GM23338 (cell line): ENCODE measurements around the gene JMJD1C. TPM values are rescaled to one million over a fixed set of nuclear protein-coding genes. Genes with fewer than 3 reads are reported as not detected.

Source experiments
- ATAC-seq: fragments of 200-7000 bp; cut with Tn5 transposase; 3 replicates; pipeline ENCODE4 v1.9.1; 2020
- DNase-seq: peaks from one replicate; pipeline ENCODE4 v3.0.0-alpha.2; 2015; ENCODE audit warnings: low spot score
- H2AFZ ChIP-seq: fragments of 200-600 bp; sonication (generic); 2 replicates; pipeline ENCODE4 v1.8.0; 2016; ENCODE audit warnings: antibody characterized with exemption, mild to moderate bottlenecking, moderate library complexity
- H3F3A ChIP-seq: fragments of 200-600 bp; sonication (generic); replicated peaks from 2 replicates; pipeline ENCODE4 v1.8.0; 2017; ENCODE audit warnings: antibody characterized with exemption, mixed run types, low read depth
- H3K27ac ChIP-seq: fragments of 200-600 bp; sonication (generic); 2 replicates; pipeline ENCODE4 v1.6.1; 2016; ENCODE audit warnings: low read depth
- H3K27me3 ChIP-seq: fragments of 200-600 bp; sonication (generic); 2 replicates; pipeline ENCODE4 v1.8.0; 2016; ENCODE audit warnings: mild to moderate bottlenecking, mixed run types, moderate library complexity; ENCODE audit not compliant: insufficient read depth
- H3K36me3 ChIP-seq: fragments of 200-600 bp; sonication (generic); 2 replicates; pipeline ENCODE4 v1.8.0; 2016; ENCODE audit warnings: mild to moderate bottlenecking; ENCODE audit not compliant: insufficient read depth
- H3K4me1 ChIP-seq: fragments of 200-600 bp; sonication (generic); 2 replicates; pipeline ENCODE4 v1.8.0; 2016; ENCODE audit warnings: mild to moderate bottlenecking, moderate library complexity; ENCODE audit not compliant: insufficient read depth
- H3K4me2 ChIP-seq: fragments of 200-600 bp; sonication (generic); 2 replicates; pipeline ENCODE4 v1.7.1; 2017; ENCODE audit warnings: mixed run types
- H3K4me3 ChIP-seq: fragments of 200-600 bp; sonication (generic); 2 replicates; pipeline ENCODE4 v1.6.1; 2016; ENCODE audit warnings: mixed run types
- H3K79me2 ChIP-seq: fragments of 200-600 bp; sonication (generic); replicated peaks from 2 replicates; pipeline ENCODE4 v1.8.0; 2017; ENCODE audit warnings: mild to moderate bottlenecking; ENCODE audit not compliant: insufficient read depth
- H3K9me2 ChIP-seq: fragments of 200-600 bp; sonication (generic); 2 replicates; pipeline ENCODE4 v1.8.0; 2017; ENCODE audit not compliant: insufficient read depth
- H4K20me1 ChIP-seq: fragments of 200-600 bp; sonication (generic); replicated peaks from 2 replicates; pipeline ENCODE4 v1.8.0; 2017; ENCODE audit warnings: mild to moderate bottlenecking; ENCODE audit not compliant: insufficient read depth
- H3K27ac Mint-ChIP-seq: 2 replicates; pipeline ENCODE4 v1.8.0; 2020; ENCODE audit warnings: inconsistent platforms, mild to moderate bottlenecking, moderate library complexity, mixed read lengths
- H3K27me3 Mint-ChIP-seq: 3 replicates; pipeline ENCODE4 v1.8.0; 2022; ENCODE audit warnings: low read depth, mild to moderate bottlenecking, moderate library complexity, mixed read lengths, inconsistent platforms; ENCODE audit not compliant: insufficient read depth, poor library complexity
- H3K36me3 Mint-ChIP-seq: 3 replicates; pipeline ENCODE4 v1.8.0; 2021; ENCODE audit warnings: low read depth, mild to moderate bottlenecking, inconsistent platforms, moderate library complexity, mixed read lengths
- H3K4me1 Mint-ChIP-seq: 3 replicates; pipeline ENCODE4 v1.8.0; 2020; ENCODE audit warnings: mild to moderate bottlenecking, inconsistent platforms, mixed read lengths
- H3K4me3 Mint-ChIP-seq: 3 replicates; pipeline ENCODE4 v1.8.0; 2021; ENCODE audit warnings: moderate library complexity, mild to moderate bottlenecking, inconsistent platforms, mixed read lengths
- H3K9me3 Mint-ChIP-seq: 3 replicates; pipeline ENCODE4 v1.8.0; 2020; ENCODE audit warnings: moderate library complexity, mild to moderate bottlenecking, inconsistent platforms, mixed read lengths
- CTCF ChIP-seq, 2 experiments: fragments of 200-600 bp in 1 of 2; sonication (generic) in 1 of 2; conservative IDR thresholded peaks; 2 replicates each; pipeline versions ENCODE4 v1.5.1 to v1.6.1; 2016 to 2017; ENCODE audit warnings: antibody characterized with exemption in 2 of 2, low read depth in 2 of 2, mild to moderate bottlenecking in 2 of 2, moderate library complexity in 1 of 2
- ETS1 ChIP-seq: IDR thresholded peaks from 2 replicates; pipeline ENCODE4 v1.6.1; 2016; ENCODE audit warnings: antibody characterized with exemption
- EZH2 ChIP-seq: fragments of 200-600 bp; sonication (generic); IDR thresholded peaks from one replicate; pipeline ENCODE4 v1.8.0; 2017; ENCODE audit warnings: antibody characterized with exemption, mild to moderate bottlenecking, low read depth; ENCODE audit not compliant: unreplicated experiment
- EZH2phosphoT487 ChIP-seq: fragments of 200-600 bp; sonication (generic); IDR thresholded peaks from one replicate; pipeline ENCODE4 v1.8.1; 2018; ENCODE audit warnings: antibody characterized with exemption; ENCODE audit not compliant: unreplicated experiment
- JUNB ChIP-seq: IDR thresholded peaks from one replicate; pipeline ENCODE4 v1.6.1; 2016; ENCODE audit warnings: antibody characterized with exemption; ENCODE audit not compliant: unreplicated experiment
- POLR2AphosphoS5 ChIP-seq: IDR thresholded peaks from 2 replicates; pipeline ENCODE4 v1.6.1; 2016; ENCODE audit warnings: antibody characterized with exemption, low read depth
- REST ChIP-seq: IDR thresholded peaks from one replicate; pipeline ENCODE4 v1.6.1; 2018; ENCODE audit warnings: antibody characterized with exemption; ENCODE audit not compliant: unreplicated experiment
- ZNF114 ChIP-seq: fragments of 250-450 bp; sonication (Bioruptor Pico); IDR thresholded peaks from 2 replicates; pipeline ENCODE4 v1.5.0; 2020; ENCODE audit warnings: mild to moderate bottlenecking, moderate library complexity
- ZNF331 ChIP-seq: fragments of 250-450 bp; sonication (Bioruptor Pico); IDR thresholded peaks from 2 replicates; pipeline ENCODE4 v1.5.0; 2020; ENCODE audit warnings: low read depth, mild to moderate bottlenecking, moderate library complexity
- polyA plus RNA-seq: library from polyadenylated mRNA; unstranded; fragments of >200 nt; fragmentation: Nextera tagmentation; extraction: Ambion mirVana; gene quantifications from 2 replicates; pipeline ENCODE4 v1.2.1, GENCODE V29; 2016
- total RNA-seq: library from RNA; depleted of rRNA; stranded (reverse); fragments of >200 nt; shearing (Covaris generic); gene quantifications from 2 replicates; pipeline ENCODE4 v1.2.3, GENCODE V29; 2014

JMJD1C gene
- total and polyA plus RNA-seq, 2 experiments from 2014 or later: 333 to 435 TPM

- Histone ChIP-seq H3K27ac (0 out of 2 replicates have a peak overlapping the region, but pooled peaks have one; percentile 8), H3K4me3 (no peak overlapping the region), H3F3A (no peaks in the 10 kb centered on the region), H3K4me1 (peaks cover 41% of the 10 kb centered on the region), H3K79me2 (peaks cover 97% of the 10 kb centered on the region), H3K9me2 (no peaks in the 10 kb centered on the region), H3K4me2 (peak overlapping the region; percentile 18; the same call in 1 of the 2 replicates), H2AFZ (no peak overlapping the region), H3K36me3 (no peaks in the 10 kb centered on the region), H4K20me1 (no peaks in the 10 kb centered on the region; the same call in 1 of the 2 replicates), H3K27me3 (no peaks in the 10 kb centered on the region)
- DNase-seq (no peak), ATAC-seq (no peak)
- H3K9me3 Mint-ChIP-seq: no peaks in the 10 kb centered on the region
- H3K4me1 Mint-ChIP-seq: peaks cover 41% of the 10 kb centered on the region
- H3K27me3 Mint-ChIP-seq: peaks cover 2% of the 10 kb centered on the region
- no peak for TF ChIP-seq CTCF (conservative IDR thresholded peaks at IDR 0.05; ENCODE audit: low read depth in 2 of 2)
- H3K27ac Mint-ChIP-seq: no peak overlapping the region
- H3K4me3 Mint-ChIP-seq: no peak overlapping the region
- no peaks in the 10 kb centered on the region; the same call in 2 of the 3 replicates for H3K36me3 Mint-ChIP-seq
Observed at GRCh38 chr10:63430091-63430998, 35.4 kb downstream of the JMJD1C start.

- H3K4me1 ChIP-seq: peaks cover 31% of the 10 kb centered on the region
- Mint-ChIP-seq H3K4me3 (no peak overlapping the region), H3K4me1 (peaks cover 32% of the 10 kb centered on the region), H3K36me3 (no peaks in the 10 kb centered on the region; the same call in 2 of the 3 replicates), H3K27ac (no peak overlapping the region; the same call in 1 of the 2 replicates), H3K27me3 (peaks cover under 1% of the 10 kb centered on the region), H3K9me3 (no peaks in the 10 kb centered on the region)
- H3K4me2 ChIP-seq: peak overlapping the region; percentile 18; the same call in 1 of the 2 replicates
- H3F3A ChIP-seq: no peaks in the 10 kb centered on the region
- no peak overlapping the region for H3K4me3 ChIP-seq
- no peak for DNase-seq
- H3K9me2 ChIP-seq: no peaks in the 10 kb centered on the region
- H3K36me3 ChIP-seq: no peaks in the 10 kb centered on the region
- H3K27ac ChIP-seq: 0 out of 2 replicates have a peak overlapping the region, but pooled peaks have one; percentile 7
- no peak for ATAC-seq
- no peaks in the 10 kb centered on the region; the same call in 1 of the 2 replicates for H4K20me1 ChIP-seq
- H3K27me3 ChIP-seq: no peaks in the 10 kb centered on the region
- H3K79me2 ChIP-seq: peaks cover 96% of the 10 kb centered on the region
- H2AFZ ChIP-seq: no peak overlapping the region
- TF ChIP-seq EZH2 (no peak), EZH2phosphoT487 (no peak), CTCF (conservative IDR thresholded peaks at IDR 0.05; ENCODE audit: low read depth in 2 of 2) (no peak), REST (no peak), ZNF331 (CRISPR knock-in tag) (no peak), POLR2AphosphoS5 (no peak), ZNF114 (no peak), JUNB (no peak), ETS1 (no peak)
Observed at GRCh38 chr10:63429281-63429680, 36.5 kb downstream of the JMJD1C start.
